Regular cardiac myocyte (primary cell): ENCODE measurements around the gene FCN2. TPM values are rescaled to one million over a fixed set of nuclear protein-coding genes. Genes with fewer than 3 reads are reported as not detected.

Experiments
- total RNA-seq: library from RNA; depleted of rRNA; stranded (reverse); fragments of >200 nt; gene quantifications from 2 replicates; pipeline ENCODE4 v1.2.3, GENCODE V29; 2014

Gene FCN2
- 0.28 TPM in 1 of 2 replicates, not detected in the other for total RNA-seq

GRCh38 chr9:134880484-134881312 lies at the start of gene FCN2:
Gene FCN2 (plus strand): TSS chr9:134880810. CDS start chr9:134880822, 12 bp downstream.

GRCh38 chr9:134917431-134918373 lies 37.1 kb downstream of the FCN2 start, which contains the start of gene FCN1:
Gene FCN1 (minus strand): TSS chr9:134917912. CDS start chr9:134917871, 41 bp downstream.

Other genes starting within 250 kb of the FCN2 start
- 222 and 254 TPM in 2 replicates for gene COL5A1, start 239.0 kb upstream of the FCN2 start, total RNA-seq
- gene FCN1, start 37.1 kb downstream of the FCN2 start, total RNA-seq, result not detected in 2 replicates
- gene OLFM1, start 206.9 kb downstream of the FCN2 start, total RNA-seq, result 1.2 and 5.1 TPM in 2 replicates